ENCODE measurements around the gene PAXX.

The PAXX gene

DNA sequence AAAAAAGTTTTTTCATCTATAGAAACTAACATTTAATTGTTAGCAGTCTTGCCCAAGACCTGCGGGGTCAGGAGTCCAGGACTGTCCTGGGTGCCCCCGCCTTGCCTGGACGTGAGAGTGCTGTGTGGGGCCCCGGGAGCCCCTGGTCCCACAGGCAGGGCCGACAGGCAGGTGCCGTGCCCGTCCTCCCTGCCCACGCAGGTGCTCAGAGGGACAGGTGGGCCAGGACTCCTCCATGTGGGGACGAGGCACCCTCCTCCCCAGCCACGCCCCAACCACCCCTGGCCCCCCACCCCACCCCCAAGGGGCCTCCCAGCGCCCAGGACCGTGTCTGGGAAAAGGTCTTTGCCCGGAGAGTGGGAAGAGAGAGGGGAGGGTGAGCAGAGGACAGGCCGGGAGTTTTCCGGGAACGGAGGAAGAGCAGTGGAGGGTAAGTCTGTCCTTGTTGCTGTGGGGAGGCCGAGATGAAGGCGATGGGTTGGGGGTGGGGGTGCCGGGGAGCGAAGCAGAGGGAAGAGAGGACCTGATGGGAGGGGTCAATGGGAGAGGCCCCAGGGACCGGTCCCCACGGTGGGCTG lies 42.9 kb upstream of the PAXX start:
- H3K23ac ChIP-seq (ENCODE audit: low read length in 2 of 2): no peak overlapping the region
- peak overlapping the region; percentile 73 for H4K91ac ChIP-seq (ENCODE audit: low read length)
- peak overlapping the region; percentile 89 for H2AFZ ChIP-seq (ENCODE audit: low read depth, low read length)
- peak overlapping the region; percentile 27 for H2BK120ac ChIP-seq (ENCODE audit: low read depth, low read length)
- no peak overlapping the region for H3K14ac ChIP-seq (ENCODE audit: low read length in 2 of 2)
- peaks cover 29% of the 10 kb centered on the region for H3K4me1 ChIP-seq (ENCODE audit: control insufficient read depth, insufficient read depth, low read depth, low read length)
- H3K18ac ChIP-seq (ENCODE audit: low read depth in 1 of 2, low read length in 2 of 2): peak overlapping the region; percentile 9 to 63
- no peak overlapping the region for H3K4ac ChIP-seq (ENCODE audit: low read depth in 1 of 2, low read length in 2 of 2)
- H3K9me3 ChIP-seq (ENCODE audit: control insufficient read depth, low read length): no peaks in the 10 kb centered on the region
- no peak for DNase-seq
- no peak overlapping the region for H2BK5ac ChIP-seq (ENCODE audit: low read depth, low read length, poor library complexity, severe bottlenecking)
- no peaks in the 10 kb centered on the region for H3K79me1 ChIP-seq (replicated peaks; ENCODE audit: low read length, poor library complexity, severe bottlenecking)
- no peak overlapping the region for H2BK15ac ChIP-seq (ENCODE audit: low read depth, poor library complexity, severe bottlenecking)
- H3K36me3 ChIP-seq (ENCODE audit: control insufficient read depth in 1 of 2, insufficient read depth in 2 of 2, low read depth in 1 of 2, low read length in 2 of 2): no peaks in the 10 kb centered on the region
- H2AK5ac ChIP-seq (ENCODE audit: low read length, severe bottlenecking): no peak overlapping the region
- peak overlapping the region; percentile 60 for H3K4me2 ChIP-seq (ENCODE audit: low read length, poor library complexity, severe bottlenecking)
- no peak overlapping the region for H3K27ac ChIP-seq (ENCODE audit: low read length, poor library complexity, severe bottlenecking)
- peak overlapping the region; percentile 22 for H3K9ac ChIP-seq (ENCODE audit: low read length)
- H3K4me3 ChIP-seq (ENCODE audit: insufficient read depth in 1 of 2, low read depth in 1 of 2, low read length in 2 of 2): peak overlapping the region; percentile 67 to 72
- H2BK12ac ChIP-seq (ENCODE audit: low read length in 2 of 2): peak overlapping the region in 1 of 2 experiments; percentile 59
- H3K27me3 ChIP-seq (ENCODE audit: control insufficient read depth in 1 of 2, insufficient read depth in 1 of 2, low read length in 2 of 2): peaks cover 0 to 8% of the 10 kb centered on the region in 2 experiments
- 32% methylated on average over 12 of the region's 22 CpGs for WGBS
- H4K8ac ChIP-seq (ENCODE audit: low read length): peak overlapping the region; percentile 62

DNA sequence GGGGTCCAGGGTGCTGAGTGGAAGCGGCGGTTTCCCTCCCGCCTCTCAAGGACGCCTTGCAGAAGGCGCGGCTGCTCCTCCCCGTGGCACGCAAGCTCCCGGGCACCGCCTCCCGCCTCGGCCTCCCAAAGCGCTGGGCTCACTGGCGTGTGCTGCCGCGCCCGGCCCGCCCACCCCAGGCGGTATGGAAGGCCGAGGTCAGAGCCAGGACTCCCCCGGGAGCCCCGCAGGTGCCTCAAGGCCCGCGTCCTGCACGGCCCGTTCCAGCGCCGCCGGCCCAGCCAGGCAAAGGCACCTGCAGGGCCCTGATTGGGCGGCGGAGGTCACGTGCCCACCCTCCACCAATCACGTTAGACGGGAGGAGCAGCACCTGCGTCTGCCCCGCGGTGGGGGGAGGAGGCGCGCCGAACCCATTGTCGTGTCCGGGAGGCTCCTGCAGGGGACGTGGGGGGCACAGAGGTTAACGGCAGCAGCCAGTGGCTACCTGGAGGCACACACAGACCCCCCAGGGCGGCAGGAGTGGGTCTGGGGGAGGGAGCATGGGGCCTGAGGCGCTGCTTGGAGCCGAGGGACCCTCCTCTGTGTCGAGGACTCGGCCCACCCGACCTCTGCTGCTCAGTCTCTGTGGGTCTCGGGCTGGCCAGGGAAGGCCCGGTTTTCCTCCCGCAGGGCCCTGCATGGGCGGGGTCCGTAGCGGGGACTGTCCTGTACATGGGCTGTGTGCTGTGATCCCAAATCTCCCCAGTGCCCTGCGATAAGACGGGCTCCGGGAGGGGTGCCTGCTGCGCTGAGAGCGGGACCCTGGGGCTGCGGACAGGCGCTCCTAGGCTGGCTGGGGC lies 42.2 kb upstream of the PAXX start:
- no peaks in the 10 kb centered on the region for H3K36me3 ChIP-seq (ENCODE audit: control insufficient read depth in 1 of 2, insufficient read depth in 2 of 2, low read depth in 1 of 2, low read length in 2 of 2)
- peak overlapping the region; percentile 60 for H3K4me2 ChIP-seq (ENCODE audit: low read length, poor library complexity, severe bottlenecking)
- H3K14ac ChIP-seq (ENCODE audit: low read length in 2 of 2): no peak overlapping the region
- peak overlapping the region; percentile 89 for H2AFZ ChIP-seq (ENCODE audit: low read depth, low read length)
- H3K27me3 ChIP-seq (ENCODE audit: control insufficient read depth in 1 of 2, insufficient read depth in 1 of 2, low read length in 2 of 2): peaks cover 0 to 14% of the 10 kb centered on the region in 2 experiments
- H2BK5ac ChIP-seq (ENCODE audit: low read depth, low read length, poor library complexity, severe bottlenecking): no peak overlapping the region
- 6% methylated on average over 62 of the region's 63 CpGs for WGBS
- H3K4me1 ChIP-seq (ENCODE audit: control insufficient read depth, insufficient read depth, low read depth, low read length): peaks cover 25% of the 10 kb centered on the region
- H3K9ac ChIP-seq (ENCODE audit: low read length): peak overlapping the region; percentile 22
- no peak overlapping the region for H3K27ac ChIP-seq (ENCODE audit: low read length, poor library complexity, severe bottlenecking)
- H2AK5ac ChIP-seq (ENCODE audit: low read length, severe bottlenecking): no peak overlapping the region
- H2BK12ac ChIP-seq (ENCODE audit: low read length in 2 of 2): peak overlapping the region in 1 of 2 experiments; percentile 48
- no peak overlapping the region for H2BK120ac ChIP-seq (ENCODE audit: low read depth, low read length)
- H3K18ac ChIP-seq (ENCODE audit: low read depth in 1 of 2, low read length in 2 of 2): peak overlapping the region; percentile 9 to 46
- peak overlapping the region; percentile 67 to 72 for H3K4me3 ChIP-seq (ENCODE audit: insufficient read depth in 1 of 2, low read depth in 1 of 2, low read length in 2 of 2)
- peak overlapping the region; percentile 20 for H4K91ac ChIP-seq (ENCODE audit: low read length)
- H3K9me3 ChIP-seq (ENCODE audit: control insufficient read depth, low read length): no peaks in the 10 kb centered on the region
- no peaks in the 10 kb centered on the region for H3K79me1 ChIP-seq (replicated peaks; ENCODE audit: low read length, poor library complexity, severe bottlenecking)
- no peak overlapping the region for H3K23ac ChIP-seq (ENCODE audit: low read length in 2 of 2)
- peak overlapping the region; percentile 47 for H4K8ac ChIP-seq (ENCODE audit: low read length)
- H3K4ac ChIP-seq (ENCODE audit: low read depth in 1 of 2, low read length in 2 of 2): no peak overlapping the region
- peak; percentile 82 for DNase-seq
- peak overlapping the region; percentile 9 for H2BK15ac ChIP-seq (ENCODE audit: low read depth, poor library complexity, severe bottlenecking)

DNA sequence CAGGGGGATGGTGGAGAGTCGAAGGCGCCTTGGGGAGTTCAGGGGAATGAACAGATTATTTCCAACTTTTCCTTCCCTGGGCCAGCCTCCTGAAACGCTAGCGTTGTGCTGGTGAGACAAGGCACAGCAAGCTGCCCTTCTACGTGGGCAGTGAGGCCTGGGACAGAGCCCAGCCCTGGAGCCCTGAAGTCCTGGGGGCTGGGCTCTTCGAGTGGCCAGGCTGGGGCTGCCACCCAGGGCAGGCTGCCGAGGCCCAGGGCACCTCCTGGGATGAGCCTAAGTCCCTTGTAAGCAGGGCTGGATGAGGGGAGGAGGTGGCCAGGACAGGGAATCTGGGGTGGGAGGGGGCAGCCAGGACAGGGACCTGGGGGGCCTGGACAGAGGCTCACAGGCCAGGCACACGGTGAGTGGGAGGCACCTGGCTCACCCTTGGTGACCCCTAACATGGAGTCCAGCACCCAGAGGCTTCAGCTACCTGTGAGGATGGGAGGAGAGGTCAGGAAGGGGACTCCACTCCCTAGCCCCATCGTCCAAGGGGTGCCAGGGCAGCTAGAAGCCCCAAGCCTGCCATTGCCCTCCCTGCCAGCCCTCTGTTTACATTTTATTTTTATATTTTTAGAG lies 41.5 kb upstream of the PAXX start:
- Histone ChIP-seq H3K27ac (ENCODE audit: low read length, poor library complexity, severe bottlenecking) (no peak overlapping the region), H3K14ac (ENCODE audit: low read length in 2 of 2) (no peak overlapping the region), H3K18ac (ENCODE audit: low read depth in 1 of 2, low read length in 2 of 2) (no peak overlapping the region), H2BK5ac (ENCODE audit: low read depth, low read length, poor library complexity, severe bottlenecking) (no peak overlapping the region), H3K4me2 (ENCODE audit: low read length, poor library complexity, severe bottlenecking) (peak overlapping the region; percentile 60), H3K9ac (ENCODE audit: low read length) (no peak overlapping the region), H4K91ac (ENCODE audit: low read length) (no peak overlapping the region), H2AK5ac (ENCODE audit: low read length, severe bottlenecking) (no peak overlapping the region), H2BK15ac (ENCODE audit: low read depth, poor library complexity, severe bottlenecking) (no peak overlapping the region), H3K4me3 (ENCODE audit: insufficient read depth in 1 of 2, low read depth in 1 of 2, low read length in 2 of 2) (no peak overlapping the region), H2AFZ (ENCODE audit: low read depth, low read length) (peak overlapping the region; percentile 30), H3K79me1 (replicated peaks; ENCODE audit: low read length, poor library complexity, severe bottlenecking) (no peaks in the 10 kb centered on the region), H3K36me3 (ENCODE audit: control insufficient read depth in 1 of 2, insufficient read depth in 2 of 2, low read depth in 1 of 2, low read length in 2 of 2) (no peaks in the 10 kb centered on the region), H2BK12ac (ENCODE audit: low read length in 2 of 2) (no peak overlapping the region), H4K8ac (ENCODE audit: low read length) (peak overlapping the region; percentile 47), H2BK120ac (ENCODE audit: low read depth, low read length) (no peak overlapping the region), H3K27me3 (ENCODE audit: control insufficient read depth in 1 of 2, insufficient read depth in 1 of 2, low read length in 2 of 2) (peaks cover 0 to 16% of the 10 kb centered on the region in 2 experiments), H3K4me1 (ENCODE audit: control insufficient read depth, insufficient read depth, low read depth, low read length) (peaks cover 25% of the 10 kb centered on the region), H3K9me3 (ENCODE audit: control insufficient read depth, low read length) (no peaks in the 10 kb centered on the region), H3K4ac (ENCODE audit: low read depth in 1 of 2, low read length in 2 of 2) (peak overlapping the region in 1 of 2 experiments; percentile 7), H3K23ac (ENCODE audit: low read length in 2 of 2) (no peak overlapping the region)
- WGBS: 81% methylated on average over 8 of the region's 9 CpGs
- DNase-seq: no peak

Data from mesenchymal stem cell (in vitro differentiated cells and primary cell).